Urothelium cell line (cell line): ENCODE data around the gene CDKN2AIPNL.
"Not testable (repeated sequence)": the region's sequence is repeated elsewhere in the genome, so short reads cannot be mapped to it uniquely, and the experiment has no call there.

Experiments used
- DNase-seq: peaks from one replicate; pipeline ENCODE4 v3.0.0; 2011; ENCODE audit warnings: low spot score, mixed read lengths
- FAIRE-seq: peaks from 2 replicates; lab custom pipeline; 2011; peaks lifted over from hg19 to GRCh38; lab: Jason Lieb, UNC

CDKN2AIPNL gene

DNA sequence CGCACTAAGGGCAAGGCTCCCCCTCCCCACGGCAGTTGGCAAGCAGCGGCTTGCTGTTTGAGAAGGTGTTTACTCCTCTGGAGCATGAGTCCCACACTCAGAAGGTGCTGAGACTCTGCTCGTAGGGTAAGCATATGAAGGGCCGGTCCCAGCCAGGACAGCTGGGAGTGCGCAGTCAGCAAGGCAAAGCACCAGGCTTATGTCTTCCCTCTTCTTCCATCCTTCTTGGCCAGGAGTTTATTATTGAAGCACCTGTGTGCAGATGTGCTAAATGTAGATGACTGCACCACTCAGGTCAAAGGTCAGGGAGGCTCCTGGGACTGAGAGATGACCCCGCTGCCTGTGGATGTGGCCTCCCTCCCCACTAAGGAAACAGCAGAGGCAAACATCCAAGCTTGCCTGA is 27.0 kb upstream of the CDKN2AIPNL start:
- FAIRE-seq (no peak), DNase-seq (no peak)

GRCh38 chr5:134437847-134438581 is 26.3 kb upstream of the CDKN2AIPNL start:
- DNase-seq, result no peak
- FAIRE-seq, result no peak

DNA sequence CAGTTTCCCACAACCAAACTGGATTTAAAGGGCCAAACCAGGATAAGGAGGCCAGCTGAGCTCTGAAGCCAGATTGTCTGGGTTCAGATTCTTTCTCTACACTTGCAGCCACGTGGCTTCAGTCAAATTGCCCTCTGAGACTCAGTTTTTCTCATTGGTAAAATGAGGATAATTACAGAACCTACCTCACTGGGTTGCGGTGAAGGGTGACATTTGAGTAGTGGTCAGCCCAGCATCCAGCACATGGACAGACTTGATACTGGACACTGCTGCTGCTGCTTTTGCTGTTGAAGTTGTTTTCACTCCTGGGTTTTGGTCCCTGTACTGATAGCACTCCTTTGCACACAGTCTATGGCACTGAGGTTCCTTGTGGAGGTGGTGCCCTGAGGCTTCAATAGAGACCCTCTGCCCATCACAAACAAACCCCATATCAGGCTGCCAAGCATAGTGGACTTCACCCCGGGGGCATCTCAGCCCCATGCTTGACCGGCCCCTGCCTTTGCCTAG is 25.7 kb upstream of the CDKN2AIPNL start:
- no peak for DNase-seq
- no peak for FAIRE-seq

DNA sequence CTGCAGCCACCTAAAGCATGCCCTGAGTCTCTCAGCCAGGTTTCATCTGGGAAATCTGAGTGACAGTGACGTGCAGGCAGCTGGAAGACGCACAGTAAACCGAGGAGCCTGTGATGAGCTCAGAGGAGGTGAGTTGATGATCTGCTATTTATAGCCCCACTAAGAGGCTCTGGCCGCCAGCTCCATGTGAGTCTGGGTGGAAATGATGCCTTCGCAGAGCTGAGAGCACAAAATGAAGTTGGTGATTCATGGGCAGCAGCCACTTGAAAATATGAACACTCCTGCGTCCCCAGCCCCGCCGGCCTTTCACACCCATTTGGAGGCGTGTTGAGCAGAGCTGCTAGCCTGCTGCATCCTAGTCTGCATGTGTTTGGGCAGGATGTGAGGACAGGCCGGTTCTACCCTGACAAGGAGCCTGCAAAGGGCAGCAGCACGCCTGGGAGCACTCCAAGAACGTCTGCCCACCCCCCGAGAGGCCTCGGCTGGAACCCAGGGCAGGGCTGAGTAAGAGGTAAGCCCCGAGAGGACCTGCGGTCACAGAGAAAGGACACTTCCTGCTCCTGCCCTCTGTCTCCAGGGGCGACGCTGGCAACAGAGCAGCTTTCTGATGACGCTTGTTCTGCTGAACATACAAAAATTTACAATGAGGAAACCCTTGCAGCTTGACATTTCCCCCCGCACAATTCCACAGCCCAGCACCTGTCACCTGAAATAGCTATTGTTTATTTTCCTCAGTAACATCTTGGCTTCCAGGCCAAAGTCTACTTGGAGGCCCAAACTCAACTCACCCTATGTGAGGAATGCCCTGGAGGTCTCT is 25.1 kb upstream of the CDKN2AIPNL start:
- DNase-seq (peak; percentile 74), FAIRE-seq (no peak)

GRCh38 chr5:134435560-134435959 is 23.9 kb upstream of the CDKN2AIPNL start:
- FAIRE-seq, result no peak
- peak; percentile 23 for DNase-seq

DNA sequence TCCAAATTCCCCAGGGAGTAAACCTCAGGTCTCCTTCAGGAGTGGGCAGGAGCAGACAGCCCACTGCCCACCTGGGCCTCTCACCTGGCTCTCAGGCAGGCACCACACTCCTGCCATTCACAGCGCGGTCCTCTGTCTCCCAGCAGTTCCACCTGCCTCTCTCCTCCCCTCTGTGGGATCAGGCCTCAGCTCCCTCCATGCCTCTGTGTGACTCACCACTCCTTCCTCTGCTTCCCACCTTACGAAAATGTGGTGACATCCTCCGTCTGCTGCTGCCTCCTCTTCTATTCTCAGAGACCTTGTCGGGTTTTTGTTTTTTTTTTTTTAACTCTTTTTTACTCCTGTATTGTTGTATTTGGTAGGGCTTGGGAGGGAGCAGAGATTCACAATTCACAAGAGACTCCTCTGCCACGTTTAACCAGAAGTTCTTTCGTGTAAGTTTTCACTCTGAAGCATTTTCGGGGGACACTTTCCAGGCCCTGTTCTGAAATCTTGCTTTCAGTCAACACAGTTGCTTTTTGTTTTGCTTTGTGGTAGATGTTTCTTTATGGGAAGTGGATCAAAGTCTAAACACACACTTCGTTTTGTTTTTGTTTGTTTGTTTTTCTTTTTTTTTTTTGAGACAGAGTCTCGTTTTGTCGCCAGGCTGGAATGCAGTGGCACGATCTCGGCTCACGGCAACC is 21.1 kb upstream of the CDKN2AIPNL start:
- DNase-seq (peak; percentile 61), FAIRE-seq (no peak)

DNA sequence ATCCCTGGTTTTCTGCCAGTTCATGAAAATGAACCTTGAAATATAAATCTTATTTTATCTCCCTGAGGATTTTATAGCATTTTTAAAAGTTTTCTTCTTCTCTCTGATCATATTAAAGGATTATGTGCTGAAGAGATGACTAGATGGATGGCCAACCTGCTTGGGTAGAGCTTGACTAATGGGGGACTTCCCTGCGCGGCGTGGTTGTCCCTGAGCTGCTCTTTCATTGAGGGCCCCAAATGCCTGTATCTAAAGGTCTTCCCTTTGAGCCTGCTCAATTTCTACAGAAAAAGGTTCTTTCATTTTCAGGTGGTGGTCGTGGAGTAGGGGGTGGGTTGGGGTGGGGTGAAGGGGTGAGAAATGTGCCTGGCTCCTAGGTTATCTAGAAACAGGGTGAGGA is 20.5 kb upstream of the CDKN2AIPNL start:
- no peak for DNase-seq
- FAIRE-seq, result no peak

DNA sequence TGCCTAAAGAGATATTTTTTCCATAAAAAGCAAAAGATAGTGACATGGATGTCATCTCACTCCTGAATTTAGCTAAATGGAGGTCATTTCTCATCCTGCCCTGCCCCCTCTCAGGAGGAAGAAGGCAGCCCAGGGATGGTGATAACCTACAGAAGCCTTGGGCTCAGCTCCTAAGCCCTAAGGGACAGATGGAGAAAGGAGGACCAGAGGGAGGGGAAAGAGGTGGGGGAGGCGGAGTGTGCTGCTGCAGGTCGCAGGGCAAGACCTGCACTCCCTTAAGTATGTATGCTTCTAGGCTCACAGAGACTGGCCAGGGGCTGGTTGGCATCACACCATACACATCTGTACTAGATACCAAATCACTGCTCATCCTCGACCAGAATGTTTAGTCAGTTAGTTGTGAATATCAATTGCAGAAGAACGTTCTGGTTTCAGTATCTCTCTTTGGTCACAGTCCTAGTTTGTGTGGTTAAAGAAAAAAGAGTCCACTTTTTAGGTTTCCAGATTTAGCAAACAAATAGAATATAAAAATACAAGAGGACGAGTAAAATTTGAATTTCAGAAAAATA is 18.4 kb upstream of the CDKN2AIPNL start:
- DNase-seq, result no peak
- FAIRE-seq, result no peak

DNA sequence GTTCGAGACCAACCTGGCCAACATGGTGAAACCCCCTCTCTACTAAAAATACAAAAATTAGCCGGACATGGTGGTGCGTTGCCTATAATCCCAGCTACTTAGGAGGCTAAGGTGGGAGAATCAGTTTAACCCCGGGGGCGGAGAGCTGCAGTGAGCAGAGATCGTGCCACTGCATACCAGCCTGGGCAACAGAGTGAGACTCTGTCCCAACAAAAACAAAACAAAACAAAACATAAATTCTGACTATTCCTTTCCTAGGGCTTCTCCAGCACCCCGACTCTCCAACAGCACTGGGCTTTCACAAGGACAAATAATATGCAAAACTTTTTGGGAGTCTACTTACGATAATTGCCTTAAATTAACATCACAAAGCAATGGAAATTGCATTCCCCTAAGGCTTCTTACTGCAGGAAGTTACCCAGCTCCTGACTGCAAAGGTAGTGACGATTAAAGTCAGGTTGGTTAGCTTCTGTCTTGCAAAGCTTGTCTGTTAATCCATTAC is 15.9 kb upstream of the CDKN2AIPNL start:
- FAIRE-seq, result no peak
- no peak for DNase-seq

GRCh38 chr5:134426361-134426760 is 14.7 kb upstream of the CDKN2AIPNL start:
- no peak for DNase-seq
- no peak for FAIRE-seq

DNA sequence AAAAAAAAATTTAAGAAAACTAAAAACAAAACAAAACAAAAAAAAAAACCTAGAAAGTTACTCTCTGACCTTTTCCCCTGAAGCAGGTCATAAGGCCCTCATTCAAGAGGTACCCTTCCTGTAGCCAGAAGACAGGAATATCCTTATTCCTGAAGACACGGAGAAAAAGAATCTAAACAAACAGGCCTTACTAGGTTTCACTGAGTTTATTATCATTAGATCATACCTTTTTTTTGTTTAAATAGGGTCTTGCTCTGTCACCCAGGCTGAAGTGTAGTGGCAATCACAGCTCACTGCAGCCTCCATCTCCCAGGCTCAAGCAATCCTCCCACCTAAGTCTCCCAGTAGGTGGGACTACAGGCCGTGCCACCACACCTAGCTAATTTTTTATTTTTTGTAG is 11.7 kb upstream of the CDKN2AIPNL start:
- FAIRE-seq (no peak), DNase-seq (no peak)

DNA sequence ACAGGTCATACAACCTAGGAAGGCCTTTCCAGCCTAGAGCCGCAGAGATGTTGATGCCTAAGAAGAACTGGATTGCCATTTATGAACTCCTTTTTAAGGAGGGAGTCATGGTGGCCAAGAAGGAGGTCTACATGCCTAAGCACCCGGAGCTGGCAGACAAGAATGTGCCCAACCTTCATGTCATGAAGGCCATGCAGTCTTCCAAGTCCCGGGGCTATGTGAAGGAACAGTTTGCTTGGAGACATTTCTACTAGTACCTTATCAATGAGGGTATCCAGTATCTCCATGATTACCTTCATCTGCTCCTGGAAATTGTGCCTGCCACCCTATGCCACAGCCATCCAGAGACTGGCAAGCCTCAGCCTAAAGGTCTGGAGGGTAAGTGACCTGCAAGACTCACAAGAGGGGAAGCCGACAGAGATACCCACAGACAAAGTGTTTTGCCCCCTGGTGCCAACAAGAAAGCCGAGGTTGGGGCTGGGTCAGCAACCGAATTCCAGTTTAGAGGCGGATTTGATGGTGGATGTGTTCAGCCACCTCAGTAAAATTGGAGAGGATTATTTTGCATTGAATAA is 11.2 kb upstream of the CDKN2AIPNL start:
- FAIRE-seq (no peak), DNase-seq (no peak)

- DNase-seq, FAIRE-seq: not testable (repeated sequence)
Observed at GRCh38 chr5:134421038-134421437, 9.4 kb upstream of the CDKN2AIPNL start.

GRCh38 chr5:134420343-134420742 is 8.7 kb upstream of the CDKN2AIPNL start:
- DNase-seq (no peak), FAIRE-seq (no peak)

- DNase-seq, result no peak
- FAIRE-seq, result no peak
Observed at GRCh38 chr5:134418958-134419357, 7.3 kb upstream of the CDKN2AIPNL start.

- DNase-seq (no peak), FAIRE-seq (no peak)
Observed at GRCh38 chr5:134417707-134418106, 6.0 kb upstream of the CDKN2AIPNL start.

DNA sequence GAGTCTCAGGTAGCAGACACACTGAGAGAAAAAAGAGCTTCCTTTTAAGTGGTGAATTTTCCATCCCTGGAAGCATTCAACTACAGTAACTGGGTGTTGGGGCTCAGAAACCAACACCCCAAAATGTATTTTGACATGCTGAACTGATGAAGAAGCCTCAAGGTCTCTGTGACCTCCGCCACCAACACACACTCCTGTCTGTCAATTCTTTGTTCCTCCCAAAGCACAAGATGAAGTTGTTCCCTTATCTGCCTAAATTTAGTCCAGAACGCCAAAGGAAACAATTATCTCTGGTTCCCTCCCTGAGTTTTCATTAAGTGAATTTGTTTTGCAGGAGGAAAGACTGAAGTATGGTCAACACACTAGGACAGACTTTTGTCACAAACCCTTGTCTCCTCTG is 1.4 kb upstream of the CDKN2AIPNL start:
- DNase-seq (no peak), FAIRE-seq (no peak)

DNA sequence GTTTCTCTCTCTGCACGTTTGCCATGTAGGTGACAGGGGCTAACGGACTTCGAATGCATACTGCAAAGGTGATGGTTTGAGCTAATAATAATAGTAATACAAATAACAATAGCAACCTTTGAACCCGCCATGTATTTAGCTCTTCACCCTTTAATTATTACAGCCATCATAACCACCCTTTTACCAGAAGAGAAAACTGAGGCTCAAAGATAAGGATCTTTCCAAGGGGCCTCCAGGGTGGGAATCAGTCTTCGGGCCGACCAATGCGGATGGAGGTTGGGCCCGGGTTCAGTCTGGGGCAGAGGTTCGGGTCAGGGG is 494 bp downstream of the CDKN2AIPNL start:
- FAIRE-seq (no peak), DNase-seq (no peak)

GRCh38 chr5:134410822-134411221 is 859 bp downstream of the CDKN2AIPNL start:
- DNase-seq (no peak), FAIRE-seq (no peak)

- DNase-seq, result no peak
- FAIRE-seq, result no peak
Observed at GRCh38 chr5:134409321-134409720, 2.4 kb downstream of the CDKN2AIPNL start.

- DNase-seq (no peak), FAIRE-seq (no peak)
Observed at GRCh38 chr5:134406390-134406789, 5.3 kb downstream of the CDKN2AIPNL start.
